HS-5 (cell line): Measurements from ENCODE around the gene PDS5A.
"Not testable (repeated sequence)": the region's sequence is repeated elsewhere in the genome, so short reads cannot be mapped to it uniquely, and the experiment has no call there.

ENCODE experiments used
- DNase-seq: peaks from one replicate; pipeline ENCODE4 v3.0.0-alpha.2; 2012; ENCODE audit warnings: low read depth

The PDS5A gene

DNA sequence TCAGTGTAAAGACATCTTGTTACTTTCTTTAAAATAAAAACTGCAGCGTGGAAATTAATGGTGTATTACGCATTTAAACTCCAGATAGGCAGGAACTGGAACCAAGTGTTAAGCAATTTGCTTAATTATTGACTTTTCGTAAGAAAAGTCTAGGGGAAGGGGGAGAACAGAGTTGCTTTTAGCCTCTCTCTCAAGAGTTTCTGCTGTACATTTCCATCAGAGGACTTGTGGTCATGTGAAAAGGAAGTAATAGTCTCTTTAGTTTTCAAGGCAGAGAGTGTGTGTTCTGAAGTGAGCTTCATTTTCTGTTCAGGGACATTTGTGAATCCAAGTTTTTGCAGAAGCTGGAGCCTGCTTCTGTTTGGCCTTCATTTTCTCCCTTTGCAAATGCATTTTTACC, 152.6 kb downstream of the PDS5A start:
- DNase-seq = no peak

- DNase-seq = no peak
Measured at GRCh38 chr4:39823191-39823590, 154.5 kb downstream of the PDS5A start.

GRCh38 chr4:39822662-39823061, 155.0 kb downstream of the PDS5A start:
- no peak for DNase-seq

- no peak for DNase-seq
Measured at GRCh38 chr4:39821951-39822350, 155.8 kb downstream of the PDS5A start.

GRCh38 chr4:39820186-39820585, 157.5 kb downstream of the PDS5A start:
- no peak for DNase-seq

DNA sequence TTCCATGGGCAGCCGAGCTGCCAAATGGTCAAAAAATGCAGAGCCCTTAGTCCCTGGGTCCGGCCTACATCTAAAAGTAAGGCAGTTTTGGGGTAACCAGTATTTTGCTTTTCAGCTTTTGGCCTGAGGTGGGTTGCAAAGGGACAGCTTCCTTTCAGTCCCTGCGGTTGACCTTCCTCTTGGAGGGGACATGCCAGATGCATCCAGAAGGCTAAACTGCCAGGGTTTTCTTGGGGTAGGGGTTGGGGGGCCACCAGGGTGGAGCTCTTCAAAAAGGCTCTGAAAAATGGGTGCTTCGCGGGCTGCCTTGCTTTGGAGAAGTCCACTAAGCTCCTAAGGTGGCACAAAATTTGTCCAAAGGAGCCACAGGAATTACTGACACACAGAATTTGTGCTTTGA, 159.1 kb downstream of the PDS5A start:
- no peak for DNase-seq

DNA sequence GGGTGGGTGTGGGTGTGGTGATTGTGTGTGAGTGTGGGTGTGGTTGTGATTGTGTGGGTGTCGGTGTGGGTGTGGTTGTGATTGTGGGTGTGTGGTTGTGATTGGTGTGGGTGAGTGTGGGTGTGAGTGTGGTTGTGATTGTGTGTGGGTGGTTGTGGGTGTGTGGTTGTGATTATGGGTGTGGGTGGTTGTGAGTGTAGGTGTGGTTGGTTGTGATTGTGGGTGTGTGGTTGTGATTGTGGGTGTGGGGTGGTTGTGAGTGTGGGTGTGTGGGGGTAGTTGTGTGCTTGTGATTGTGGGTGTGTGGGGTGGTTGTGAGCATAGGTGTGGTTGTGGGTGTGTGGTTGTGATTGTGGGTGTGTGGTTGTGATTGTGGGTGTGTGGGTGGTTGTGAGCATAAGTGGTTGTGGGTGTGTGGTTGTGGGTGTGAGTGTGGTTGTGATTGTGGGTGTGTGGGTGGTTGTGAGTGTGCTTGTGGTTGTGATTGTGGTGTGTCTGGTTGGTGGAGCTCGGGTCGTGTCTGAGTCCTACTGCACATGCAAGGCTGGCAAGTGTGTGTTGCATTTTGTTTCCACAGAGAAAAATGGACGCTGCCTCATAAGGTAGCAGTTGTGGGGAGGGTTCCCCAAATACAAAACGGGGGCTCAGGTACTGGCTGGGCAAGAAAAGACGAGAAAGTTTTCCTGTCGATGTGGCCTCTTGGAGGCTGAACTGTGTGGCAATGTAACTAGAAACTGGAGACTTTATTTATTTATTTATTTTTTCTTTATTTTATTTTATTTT, 163.1 kb downstream of the PDS5A start:
- DNase-seq = peak; percentile 8

- not testable (repeated sequence) for DNase-seq
Measured at GRCh38 chr4:39813761-39814160, 163.9 kb downstream of the PDS5A start.

GRCh38 chr4:39813033-39813432, 164.7 kb downstream of the PDS5A start:
- DNase-seq = not testable (repeated sequence)

GRCh38 chr4:39812500-39812899, 165.2 kb downstream of the PDS5A start:
- DNase-seq = no peak

DNA sequence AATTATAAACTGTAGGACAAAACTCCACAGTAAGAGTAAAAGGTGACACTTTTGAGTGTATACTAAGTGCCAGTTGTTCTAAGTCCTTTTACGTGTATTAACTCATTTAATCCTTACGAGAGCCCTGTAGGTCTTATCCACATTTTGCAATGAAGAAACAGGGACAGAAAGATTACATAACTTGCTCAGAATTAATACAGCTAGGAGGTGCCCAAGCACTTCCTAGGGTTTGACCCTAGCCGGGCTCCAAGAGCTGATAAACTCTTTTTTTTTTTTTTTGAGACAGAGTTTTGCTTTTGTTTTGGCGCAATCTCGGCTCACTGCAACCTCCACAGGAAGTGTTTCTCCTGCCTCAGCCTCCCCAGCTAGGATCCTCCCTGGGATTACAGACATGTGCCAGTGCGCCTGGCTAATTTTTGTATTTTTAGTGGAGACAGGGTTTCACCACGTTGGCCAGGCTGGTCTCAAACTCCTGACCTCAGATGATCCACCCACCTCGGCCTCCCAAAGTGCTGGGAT, 169.4 kb downstream of the PDS5A start:
- no peak for DNase-seq

DNA sequence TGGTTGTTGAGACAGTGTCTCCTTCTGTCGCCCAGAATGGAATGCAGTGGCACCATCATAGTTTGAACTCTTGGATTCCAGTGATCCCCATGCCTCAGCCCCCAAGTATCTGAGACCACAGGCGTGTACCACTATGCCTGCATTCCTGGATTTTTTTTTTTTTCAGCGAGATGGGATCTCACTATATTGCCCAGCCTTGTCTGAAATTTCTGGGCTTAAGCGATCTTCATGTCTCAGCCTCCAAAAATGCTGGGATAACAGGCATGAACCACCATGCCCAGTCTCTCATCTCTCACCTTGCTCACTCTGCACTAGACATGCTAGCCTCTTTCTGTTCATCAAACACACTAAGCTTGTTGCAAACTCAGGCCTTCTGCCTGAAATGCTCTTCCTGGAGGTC, 175.7 kb downstream of the PDS5A start:
- no peak for DNase-seq

DNA sequence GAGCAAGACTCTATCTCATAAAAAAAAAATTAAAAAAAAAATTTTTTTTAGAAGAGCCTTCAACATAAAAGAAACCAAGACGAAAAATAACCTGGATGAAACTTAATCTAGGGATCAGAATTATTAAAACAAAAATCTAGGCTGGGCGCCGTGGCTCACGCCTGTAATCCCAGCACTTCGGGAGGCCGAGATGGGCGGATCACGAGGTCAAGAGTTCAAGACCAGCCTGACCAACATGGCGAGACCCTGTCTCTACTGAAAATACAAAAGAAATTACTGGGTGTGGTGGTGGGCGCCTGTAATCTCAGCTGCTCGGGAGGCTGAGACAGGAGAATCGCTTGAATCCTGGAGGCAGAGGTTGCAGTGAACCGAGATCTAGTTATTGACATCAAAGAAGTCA, 184.7 kb downstream of the PDS5A start:
- DNase-seq = not testable (repeated sequence)

DNA sequence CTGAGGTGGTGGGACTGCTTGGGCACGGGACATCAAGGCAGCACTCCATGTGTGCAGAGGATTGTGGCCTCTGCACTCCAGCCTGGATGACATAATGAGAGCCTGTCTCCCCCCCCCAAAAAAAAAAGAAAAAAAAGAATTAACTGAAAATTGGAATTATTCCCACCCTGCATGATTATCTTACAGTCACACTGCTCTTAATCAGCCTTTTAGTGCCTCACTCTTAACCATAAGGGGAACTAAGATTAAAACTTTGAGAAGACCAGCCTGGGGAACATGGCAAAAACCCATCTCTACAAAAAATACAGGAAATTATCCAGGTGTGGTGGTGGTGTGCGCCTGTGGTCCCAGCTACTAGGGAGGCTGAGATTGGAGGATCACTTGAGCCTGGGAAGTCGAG, 185.2 kb downstream of the PDS5A start:
- no peak for DNase-seq

DNA sequence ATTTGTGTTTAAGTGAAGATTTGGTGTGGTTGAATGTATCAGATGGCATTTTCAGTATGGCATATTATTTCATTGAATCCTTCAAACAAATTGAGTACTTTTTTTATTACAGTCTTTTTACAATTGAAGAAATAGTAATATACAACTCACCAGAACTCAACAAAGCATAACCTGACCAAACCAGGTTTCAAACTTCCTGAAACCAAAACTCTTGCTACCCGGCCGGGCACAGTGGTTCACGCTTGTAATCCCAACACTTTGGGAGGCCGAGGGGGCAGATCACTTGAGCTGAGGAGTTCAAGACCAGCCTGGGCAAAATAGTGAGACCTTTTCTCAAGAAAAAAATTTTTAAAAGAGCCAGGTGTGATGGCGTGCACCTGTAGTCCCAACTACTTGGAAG, 185.6 kb downstream of the PDS5A start:
- DNase-seq = no peak

GRCh38 chr4:39786838-39787237, 190.9 kb downstream of the PDS5A start:
- DNase-seq = no peak

DNA sequence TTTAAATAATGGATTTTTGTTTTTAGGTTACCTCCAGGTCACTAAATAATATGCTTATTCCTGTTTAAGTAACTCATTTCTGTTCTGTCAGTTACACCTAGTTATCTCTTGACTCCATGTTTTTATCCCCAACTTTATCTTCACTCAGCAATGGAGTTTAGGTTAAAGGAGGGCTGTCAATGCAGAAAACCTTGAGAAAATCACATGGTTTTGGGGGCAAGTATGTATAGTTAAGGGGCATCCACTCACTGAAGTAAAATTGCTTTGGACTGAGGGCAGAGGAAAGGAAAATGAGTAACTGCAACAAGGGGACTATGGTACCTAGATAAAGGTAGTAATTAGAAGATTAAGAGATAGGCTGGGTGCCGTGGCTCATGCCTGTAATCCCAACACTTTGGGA, 192.6 kb downstream of the PDS5A start:
- no peak for DNase-seq

DNA sequence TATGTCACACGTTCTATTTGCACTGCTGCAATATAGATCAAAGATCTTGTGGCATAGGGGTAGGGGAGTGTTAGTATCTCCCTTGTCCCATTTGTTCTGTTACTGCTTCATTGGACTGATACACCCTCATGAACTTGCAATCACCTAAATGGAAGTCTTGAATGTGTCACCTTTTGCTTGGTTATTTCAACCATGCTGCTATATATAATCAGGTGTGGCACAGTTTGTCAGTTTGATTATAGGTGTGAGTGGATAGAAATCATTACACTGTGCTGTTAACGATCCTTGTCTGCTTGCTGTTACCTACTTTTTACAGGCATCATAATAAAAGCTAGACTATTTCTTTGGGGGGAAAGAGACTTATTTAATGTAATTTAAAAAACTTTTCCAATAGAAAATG, 195.7 kb downstream of the PDS5A start:
- DNase-seq = not testable (repeated sequence)
